ENCODE data around the gene TWNK.

Gene TWNK

DNA sequence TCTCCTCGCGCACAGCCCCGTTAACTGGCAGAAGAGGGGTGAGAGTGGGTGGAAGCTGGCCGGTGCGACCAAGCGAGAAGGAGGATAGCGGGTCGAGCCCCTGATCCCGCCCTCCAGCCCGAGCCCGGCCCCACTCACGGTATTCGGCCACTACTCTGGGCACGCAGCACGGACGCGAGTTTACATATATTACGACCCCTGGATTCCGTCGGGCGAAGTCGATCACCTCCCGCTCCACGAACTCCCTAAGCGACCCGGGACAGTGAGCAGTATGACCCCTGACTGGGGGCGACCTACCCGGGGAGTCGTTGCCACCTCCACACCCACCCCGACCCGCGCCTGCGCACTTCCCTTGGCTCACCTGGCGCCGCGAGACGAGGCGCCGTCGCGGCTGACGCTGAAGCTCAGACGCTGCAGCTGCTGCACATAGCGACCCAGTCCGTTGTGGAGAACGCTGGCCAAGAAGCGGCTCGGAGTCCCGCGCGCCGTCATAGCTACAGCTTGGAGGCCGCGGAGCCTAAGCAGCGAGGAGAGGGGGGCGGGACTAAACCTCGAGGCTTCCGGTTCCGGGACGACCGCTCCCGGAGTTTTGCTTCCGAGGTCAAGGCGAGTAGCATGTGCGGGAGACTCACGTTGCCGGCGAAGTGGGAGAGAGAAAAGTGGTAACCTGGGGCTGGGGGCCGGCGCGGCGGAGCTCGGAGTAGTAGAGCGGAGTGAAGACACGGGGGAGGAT lies at the start of gene TWNK, which contains the start of gene MRPL43:
Gene TWNK, plus strand, starts transcription at position 592 of the 733 bp plus-strand sequence. CDS start 668 bp downstream, outside the sequence.
Gene MRPL43, minus strand, starts transcription at position 546 of the 733 bp plus-strand sequence. Its CDS starts 54 bp downstream, at position 492.
- peak; percentile 57 to 77 (median 77) for DNase-seq

DNA sequence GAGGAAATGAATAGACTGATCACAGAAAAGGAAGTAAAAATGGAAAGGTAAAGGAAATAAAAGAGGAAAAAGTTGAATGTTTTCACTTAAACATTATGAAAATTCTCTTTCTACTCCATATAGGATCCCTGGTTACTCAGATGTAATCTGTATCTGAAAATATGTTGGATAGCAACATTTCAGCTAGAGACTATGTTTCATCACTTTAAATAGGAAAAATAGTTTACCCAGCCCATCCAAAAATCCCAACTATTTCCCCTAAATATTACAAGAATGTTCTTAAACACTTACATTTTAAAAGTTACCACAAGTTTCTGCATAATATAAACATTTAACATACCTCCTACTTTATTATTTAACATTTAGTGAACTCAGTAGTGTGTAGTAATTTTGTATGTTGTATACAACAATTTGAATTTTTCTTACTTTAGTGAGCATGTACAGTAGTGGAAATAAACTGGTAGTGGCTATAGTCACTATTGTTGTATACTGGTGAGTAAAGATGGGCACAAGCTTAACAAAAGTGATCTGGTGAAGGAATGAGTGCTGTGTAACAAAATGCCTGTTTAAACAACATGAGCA lies 47.5 kb upstream of the TWNK start:
- DNase-seq, result no peak

DNA sequence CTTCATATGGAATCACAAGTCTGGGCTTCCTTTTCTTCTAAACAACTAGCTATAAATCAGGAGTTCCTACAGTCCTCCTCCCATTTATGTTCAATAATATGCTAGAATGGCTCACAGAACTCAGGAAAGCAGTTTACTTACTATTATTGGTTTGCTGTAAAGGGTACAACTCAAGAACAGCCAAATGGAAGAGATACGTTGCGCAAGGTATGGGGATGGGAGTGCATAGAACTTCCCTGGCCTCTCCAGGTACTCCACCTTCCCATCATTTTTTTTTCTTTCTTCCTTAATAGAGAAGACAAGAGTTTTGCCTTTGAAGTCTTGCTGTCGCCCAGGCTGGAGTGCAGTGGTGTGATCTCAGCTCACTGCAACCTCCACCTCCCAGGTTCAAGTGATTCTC lies 45.1 kb upstream of the TWNK start:
- no peak for DNase-seq

DNA sequence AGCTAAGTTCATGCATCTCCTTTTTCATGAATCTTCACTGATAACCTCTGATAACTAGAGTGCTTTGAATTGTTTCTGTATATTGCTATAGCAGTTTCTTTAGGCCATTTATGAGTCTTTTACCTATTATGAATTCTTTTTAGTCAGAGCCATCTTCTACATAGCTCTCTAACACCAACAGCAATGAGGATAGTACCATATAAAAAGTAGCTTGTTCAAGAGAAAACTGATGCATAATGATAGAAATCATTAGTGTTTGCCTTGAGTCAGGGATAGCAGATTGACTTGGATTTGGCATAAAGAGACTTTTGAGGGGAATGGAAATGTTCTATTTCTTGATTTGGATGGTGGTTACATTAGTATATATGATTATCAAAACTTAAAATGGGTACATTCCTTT lies 43.8 kb upstream of the TWNK start:
- DNase-seq, result no peak

GRCh38 chr10:100945754-100946153 lies 41.6 kb upstream of the TWNK start:
- no peak for DNase-seq

DNA sequence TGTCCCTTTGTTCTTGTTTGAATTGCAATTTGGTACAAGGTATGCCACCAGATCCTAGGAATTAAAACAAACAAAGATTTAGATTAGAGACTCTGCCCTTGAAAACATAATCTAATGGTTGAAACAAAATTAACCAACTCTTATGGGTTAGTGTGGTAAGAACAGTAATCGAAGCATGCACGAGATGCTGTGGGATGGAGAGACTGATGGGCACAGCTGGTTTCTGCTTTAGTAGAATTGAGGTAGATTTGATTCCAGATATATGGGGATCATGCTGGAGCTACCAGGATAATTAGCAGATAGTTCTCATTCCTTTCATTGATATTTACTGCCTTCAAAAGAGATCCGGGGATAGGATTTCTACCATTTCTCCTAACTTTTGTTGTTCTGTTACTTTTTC lies 38.4 kb upstream of the TWNK start:
- DNase-seq, result no peak

- DNase-seq, result no peak
Measured at GRCh38 chr10:100960251-100960650, 27.1 kb upstream of the TWNK start.

DNA sequence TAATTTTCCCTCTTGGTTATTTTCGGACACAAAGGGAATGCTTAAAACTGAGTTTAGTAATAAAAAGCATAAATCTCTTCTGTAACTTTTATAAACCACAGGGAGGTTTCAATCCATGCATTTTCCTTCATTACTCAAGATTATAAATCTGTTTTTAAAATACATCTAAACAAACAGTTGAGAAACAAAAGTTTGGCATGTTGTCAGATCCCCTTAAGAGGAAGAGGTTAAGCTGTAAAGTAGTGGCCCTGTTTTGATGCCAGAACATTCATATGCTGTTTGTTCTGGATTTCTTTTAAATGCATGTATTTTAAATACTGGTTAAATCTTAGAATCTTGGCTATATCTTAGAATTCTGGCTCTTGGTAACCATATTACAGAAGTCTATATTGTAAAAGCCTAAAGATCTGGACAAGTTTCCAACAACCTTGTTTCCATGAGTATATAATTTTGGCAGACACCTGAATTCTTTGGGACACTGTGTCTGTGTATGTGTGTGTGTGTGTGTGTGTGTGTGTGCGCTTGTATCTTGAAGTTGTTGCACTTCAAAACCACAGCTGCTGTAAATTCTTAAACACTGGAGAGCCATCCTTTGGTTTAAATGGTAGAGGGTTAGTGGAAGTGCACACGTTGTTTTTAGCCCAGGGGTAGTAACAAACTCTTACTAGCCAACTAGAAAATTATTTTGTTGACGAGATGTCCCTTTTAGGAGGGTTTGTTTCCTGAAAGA lies 24.8 kb upstream of the TWNK start:
- no peak for DNase-seq

DNA sequence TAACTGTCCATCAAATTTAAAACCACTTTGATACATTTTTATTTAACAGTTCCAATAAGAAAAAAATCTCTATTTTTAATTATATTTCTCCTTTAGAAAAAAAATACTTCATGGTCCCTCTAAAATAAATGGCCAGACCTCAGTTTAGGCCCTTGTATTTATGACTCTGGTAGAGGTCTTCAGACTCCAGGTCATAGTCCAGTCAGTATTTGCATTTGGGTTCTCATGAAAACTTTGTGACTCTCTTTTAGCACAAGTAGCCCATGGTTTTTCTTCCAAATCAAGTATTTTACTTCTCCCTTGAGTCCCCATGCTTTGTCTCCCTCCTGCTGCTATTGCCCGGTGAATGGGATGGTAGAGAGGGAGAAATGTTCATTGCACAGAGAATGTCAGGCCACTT lies 23.5 kb upstream of the TWNK start:
- DNase-seq, result no peak

- DNase-seq, result no peak
Measured at GRCh38 chr10:100965820-100966219, 21.5 kb upstream of the TWNK start.

- no peak for DNase-seq
Measured at GRCh38 chr10:100966887-100967286, 20.5 kb upstream of the TWNK start.

GRCh38 chr10:100967332-100967731 lies 20.0 kb upstream of the TWNK start:
- no peak for DNase-seq

DNA sequence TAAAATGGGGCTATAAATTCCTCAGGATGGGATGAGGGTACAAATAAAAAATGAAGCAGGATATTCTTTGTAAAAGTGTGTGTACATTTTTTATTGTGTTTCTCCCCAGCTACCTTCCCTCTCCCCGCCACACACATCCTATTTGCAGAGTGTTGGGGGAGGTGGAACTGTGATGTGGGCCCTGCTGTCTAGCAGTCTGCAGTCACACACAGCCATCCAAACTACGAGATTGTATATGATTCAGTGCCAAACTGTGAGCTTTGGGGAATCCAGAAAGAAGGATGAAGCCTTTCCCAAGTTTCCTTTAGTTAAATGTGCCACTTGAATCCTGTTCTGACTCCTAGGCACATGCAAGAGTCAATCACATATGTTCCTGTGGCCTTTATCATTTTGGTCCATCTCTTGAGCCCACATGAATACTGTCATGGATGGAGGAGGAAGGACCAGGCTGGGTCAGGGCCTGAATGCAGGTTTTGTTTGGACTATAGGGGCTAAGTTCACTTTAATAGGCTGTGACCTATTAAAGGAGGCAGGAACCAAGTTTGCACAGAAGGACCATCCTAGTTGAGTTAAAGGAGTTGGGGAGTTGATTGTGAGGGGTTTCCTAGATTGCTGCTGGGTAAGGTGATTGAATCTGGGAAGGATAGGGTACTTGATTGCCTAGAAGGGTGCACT lies 19.1 kb upstream of the TWNK start:
- DNase-seq, result peak in 1 of 3 experiments; percentile 4

DNA sequence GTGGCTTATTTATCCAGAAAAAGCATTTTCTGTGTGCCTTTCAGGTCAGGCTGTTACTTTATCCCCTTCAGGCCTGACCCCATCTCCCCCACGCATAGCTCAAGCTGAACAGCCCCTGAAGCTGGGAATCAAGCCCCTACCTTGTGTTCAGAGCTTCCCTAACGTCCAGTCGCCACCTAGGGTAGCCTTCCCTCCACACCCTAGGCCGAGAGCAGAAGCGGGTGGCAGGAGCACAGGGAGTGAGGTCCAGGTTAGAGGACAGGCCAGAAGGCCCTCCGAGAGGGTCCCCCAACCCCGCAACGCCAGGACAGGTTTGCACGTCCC lies 18.5 kb upstream of the TWNK start:
- DNase-seq, result no peak

DNA sequence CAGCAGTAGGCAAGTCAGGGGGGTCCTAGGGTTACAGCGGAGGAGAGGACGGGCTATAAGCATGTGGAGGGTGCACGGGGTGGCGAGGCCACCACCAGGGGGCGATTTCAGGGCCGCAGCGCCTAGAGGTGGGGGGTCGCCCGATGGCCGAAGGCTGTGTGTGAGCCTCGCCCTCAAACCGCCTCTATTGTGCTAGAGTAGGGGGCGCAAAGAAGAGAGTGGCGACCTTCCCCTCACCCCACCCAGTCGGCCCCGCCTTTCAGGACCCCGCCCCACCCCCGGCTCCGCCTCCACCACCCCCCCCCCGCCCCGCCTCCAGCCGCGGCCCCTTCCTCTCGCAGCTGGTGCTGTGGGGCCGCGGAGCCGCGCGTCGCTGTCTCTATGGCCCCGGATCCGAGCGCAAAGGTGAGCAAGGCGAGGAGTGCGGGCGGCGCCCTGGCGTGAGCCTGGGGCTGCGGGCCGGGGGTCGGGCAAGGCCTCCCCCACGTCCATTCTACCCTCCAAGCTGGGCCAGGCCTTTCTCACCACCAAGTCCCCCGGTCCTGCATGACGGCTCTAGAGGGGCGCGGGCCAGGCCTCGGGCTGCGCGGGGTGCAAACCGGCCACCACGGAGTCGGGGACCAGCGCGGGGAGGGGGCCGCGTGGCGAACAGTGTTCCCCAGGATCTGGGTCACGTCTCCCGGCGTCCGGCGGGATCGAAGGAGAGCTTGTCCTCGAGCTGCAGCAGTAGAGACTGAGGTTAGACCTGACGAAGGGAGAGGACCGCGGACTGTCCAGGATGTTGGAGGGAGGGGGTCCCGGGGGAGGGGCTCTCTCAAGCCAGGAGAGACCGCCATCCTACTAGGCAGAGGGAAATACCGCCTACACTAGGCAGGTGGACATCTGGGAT lies 17.9 kb upstream of the TWNK start, which contains the start of gene SEMA4G:
Gene SEMA4G, plus strand, starts transcription at position 318 of the 889 bp plus-strand sequence. CDS start 3,409 bp downstream, outside the sequence.
- DNase-seq, result peak; percentile 7 to 63 (median 50)

- DNase-seq, result peak in 1 of 3 experiments; percentile 14
Measured at GRCh38 chr10:100970076-100970913, 17.0 kb upstream of the TWNK start.

GRCh38 chr10:100970914-100971811 lies 16.2 kb upstream of the TWNK start:
- no peak for DNase-seq

GRCh38 chr10:100972115-100972903 lies 15.0 kb upstream of the TWNK start:
- no peak for DNase-seq

GRCh38 chr10:100972904-100973535 lies 14.3 kb upstream of the TWNK start:
- DNase-seq, result no peak
